Measurements from ENCODE around the gene PRR36.
"Not testable (repeated sequence)": the region's sequence is repeated elsewhere in the genome, so short reads cannot be mapped to it uniquely, and the experiment has no call there.

Gene PRR36

GRCh38 chr19:7897292-7897691 is 23.1 kb upstream of the PRR36 start:
- no peak for DNase-seq

DNA sequence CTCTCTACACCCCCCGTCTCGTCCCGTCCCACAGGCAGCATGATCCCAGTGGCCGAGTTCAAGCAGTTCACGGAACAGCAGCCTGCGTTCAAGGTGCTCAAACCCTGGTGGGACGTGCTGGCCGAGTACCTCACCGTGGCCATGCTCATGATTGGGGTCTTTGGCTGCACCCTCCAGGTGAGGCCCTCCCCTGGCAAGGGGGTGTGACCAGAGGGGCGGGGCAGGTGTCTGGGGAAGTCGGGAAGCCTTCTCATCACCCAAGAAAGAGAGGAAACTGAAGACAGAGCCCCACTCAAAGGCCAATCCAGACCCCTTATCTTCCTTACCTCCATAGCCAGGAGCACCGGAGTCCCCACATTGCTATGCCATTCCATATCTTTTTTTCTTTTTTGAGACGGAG is 21.4 kb upstream of the PRR36 start:
- DNase-seq, result no peak

GRCh38 chr19:7894612-7895309 is 20.6 kb upstream of the PRR36 start:
- no peak for DNase-seq

DNA sequence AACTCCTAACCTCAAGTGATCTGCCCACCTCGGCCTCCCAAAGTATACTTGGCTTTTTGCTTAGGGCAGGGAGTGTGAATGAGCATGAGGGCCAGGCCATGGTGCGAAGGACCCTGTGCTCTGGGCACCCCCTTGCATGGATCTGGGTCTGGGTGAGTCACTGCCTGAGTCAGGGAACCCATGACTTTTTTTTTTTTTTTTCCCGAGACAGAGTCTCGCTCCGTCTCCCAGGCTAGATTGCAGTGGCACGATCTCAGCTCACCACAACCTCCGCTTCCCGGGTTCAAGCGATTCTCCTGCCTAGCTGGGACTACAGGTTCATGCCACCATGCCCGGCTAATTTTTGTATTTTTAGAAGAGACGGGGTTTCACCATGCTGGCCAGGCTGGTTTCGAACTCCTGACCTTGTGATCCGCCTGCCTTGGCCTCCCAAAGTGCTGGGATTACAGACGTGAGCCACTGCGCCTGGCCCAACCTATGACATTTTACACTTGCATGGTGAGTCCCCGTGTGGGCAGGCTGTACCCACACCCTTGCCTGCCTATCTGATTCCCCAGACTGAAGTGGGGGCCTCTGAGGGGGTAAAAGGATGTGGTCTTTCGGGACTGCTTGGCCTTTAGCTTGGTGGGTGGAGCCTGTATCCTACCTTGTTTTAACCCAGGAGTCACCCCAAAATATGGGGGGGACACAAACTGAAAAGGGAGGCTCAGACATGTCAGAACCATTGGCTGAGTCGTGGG is 19.3 kb upstream of the PRR36 start:
- DNase-seq, result not testable (repeated sequence)

GRCh38 chr19:7888826-7889217 is 14.6 kb upstream of the PRR36 start:
- no peak for DNase-seq

DNA sequence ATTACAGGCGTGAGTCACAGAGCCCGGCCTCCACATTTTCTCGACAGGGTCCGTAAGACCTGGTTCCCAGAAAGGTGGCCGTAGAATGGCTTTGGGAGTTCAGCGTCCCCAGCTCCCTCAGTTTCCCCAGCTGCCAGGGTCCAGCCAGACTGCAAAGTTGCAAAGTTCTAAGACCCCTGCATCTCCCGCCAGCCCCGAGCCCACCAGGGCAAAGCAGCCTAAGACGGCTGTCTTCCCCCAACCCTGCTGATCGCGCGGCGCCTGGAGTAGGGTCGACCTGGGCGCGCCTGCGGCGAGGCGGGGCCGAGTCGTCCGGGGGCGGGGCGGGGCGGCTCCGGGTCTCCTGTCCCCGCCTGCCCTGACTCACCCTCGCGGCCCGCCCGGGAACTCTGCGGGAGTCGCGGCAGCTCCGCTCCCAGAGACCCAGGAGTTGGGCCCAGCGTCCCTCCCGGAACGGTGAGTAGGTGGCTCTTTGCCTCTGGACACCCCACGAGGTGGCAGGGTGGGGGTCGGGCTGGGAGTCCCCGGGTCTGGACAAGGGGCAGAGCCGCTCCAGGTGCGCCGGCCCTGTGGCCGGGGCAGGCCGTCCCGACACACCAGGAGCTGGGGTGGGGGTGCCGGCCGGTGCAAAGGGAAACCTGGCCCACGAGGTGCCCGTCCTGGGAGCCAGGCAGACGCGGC is 14.1 kb upstream of the PRR36 start, which contains the start of gene LRRC8E:
Gene LRRC8E (plus strand): TSS at position 366 of the 681 bp plus-strand sequence. CDS start 7,094 bp downstream, outside the sequence.
- no peak for DNase-seq

DNA sequence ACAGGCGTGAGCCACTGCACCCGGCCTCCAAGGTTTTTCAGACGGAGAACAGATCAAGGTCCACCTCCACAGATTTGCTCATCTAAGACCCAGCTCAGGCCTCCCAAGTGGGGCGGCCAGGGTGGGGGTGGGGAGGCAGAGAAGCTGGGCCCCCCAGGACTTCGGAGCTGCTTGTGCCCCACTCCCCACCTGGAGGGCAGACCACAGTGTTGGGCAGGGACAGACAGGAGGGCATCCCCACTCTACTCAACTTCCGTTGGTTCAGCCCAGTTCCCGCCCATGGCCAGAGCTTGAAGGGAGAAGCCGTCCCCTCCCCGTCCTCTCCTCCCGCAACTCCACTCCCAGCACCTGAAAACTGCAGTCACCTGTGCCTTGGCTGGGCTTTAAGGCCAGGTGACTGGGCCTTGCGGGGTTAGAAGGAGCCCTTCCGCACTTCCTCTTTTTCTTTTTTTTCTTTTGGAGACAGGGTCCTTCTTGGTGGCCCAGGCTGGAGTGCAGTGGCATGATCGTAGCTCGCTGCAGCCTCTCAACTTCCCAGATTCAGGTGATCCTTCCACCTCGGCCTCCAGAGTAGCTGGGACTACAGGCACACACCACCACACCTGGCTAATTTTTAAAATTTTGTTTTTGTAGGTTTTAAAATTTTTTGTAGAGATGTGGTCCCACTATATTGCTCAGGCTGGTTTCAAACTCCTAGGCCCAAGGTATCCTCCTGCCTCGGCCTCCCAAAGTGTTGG is 13.4 kb upstream of the PRR36 start:
- DNase-seq, result no peak

GRCh38 chr19:7885818-7886217 is 11.6 kb upstream of the PRR36 start:
- DNase-seq, result no peak

DNA sequence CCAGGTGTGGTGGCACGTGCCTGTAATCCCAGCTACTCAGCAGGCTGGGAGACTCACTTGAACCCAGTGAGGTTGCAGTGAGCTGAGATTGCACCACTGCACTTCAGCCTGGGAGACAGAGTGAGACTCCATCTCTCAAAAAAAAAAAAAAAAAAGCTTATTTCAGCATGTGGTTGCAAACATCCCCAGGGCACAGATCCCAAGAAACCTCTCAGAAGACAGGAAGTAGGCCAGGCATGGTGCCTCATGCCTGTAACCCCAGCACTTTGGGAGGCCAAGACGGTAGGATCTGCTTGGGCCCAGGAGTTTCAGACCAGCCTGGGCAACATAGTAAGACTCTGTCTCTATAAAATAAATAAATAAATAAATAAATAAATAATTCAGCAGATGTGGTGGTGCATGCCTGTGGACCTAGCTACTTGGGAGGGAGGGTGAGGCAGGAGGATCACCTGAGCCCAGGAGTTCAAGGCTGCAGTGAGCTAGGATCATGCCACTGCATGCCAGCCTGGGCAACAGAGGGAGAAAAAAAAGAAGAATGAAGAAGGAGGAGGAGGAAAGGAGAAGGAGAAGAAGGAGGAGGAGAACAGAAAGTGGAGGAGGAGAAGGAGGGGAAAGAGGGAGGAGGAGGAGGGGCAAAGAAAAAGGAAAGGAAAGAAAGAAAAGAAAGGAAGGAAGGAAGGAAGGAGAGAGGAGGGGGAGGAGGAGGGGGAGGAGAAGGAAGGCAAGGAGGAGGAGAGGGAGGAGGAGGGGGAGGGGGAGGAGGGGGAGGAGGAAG is 9.8 kb upstream of the PRR36 start:
- no peak for DNase-seq

GRCh38 chr19:7883105-7883504 is 8.9 kb upstream of the PRR36 start:
- DNase-seq, result no peak

- DNase-seq, result no peak
These were observed 7.7 kb upstream of the PRR36 start for GRCh38 chr19:7881910-7882309.

- no peak for DNase-seq
These were observed 5.6 kb upstream of the PRR36 start for GRCh38 chr19:7879836-7880235.

DNA sequence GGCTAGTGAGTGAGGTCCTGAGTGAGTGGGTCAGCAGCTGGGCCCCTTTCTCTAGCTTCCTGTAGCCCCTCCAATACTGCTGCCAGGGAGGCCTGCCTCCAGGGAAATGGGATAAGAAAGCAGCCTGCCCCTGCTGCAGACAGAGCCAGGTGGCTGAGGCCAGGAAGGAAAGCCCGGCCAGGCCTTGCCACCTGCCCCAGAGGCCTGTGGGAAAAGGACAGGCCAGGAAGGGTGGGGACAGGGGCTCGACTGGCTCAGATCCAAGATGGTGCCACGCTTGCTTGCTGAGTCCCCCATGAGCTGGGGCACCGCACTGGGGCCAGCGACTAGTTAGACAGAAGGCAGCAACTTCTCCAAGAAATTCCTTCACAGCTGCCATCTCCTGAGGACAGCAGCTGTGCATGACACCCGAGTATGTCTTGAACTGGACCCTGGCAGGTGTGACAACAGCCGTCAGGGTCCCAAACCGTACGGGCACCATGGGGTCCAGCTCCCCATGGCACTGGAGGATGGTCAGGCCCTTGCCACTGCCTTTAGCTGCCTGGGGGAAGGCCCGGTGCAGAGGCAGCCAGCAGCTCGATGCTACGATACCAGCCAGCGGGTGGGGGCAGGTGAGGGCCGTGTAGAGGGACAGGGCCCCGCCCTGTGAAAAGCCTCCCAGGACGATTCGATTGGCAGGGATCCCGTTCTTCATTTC is 5.1 kb upstream of the PRR36 start:
- no peak for DNase-seq

GRCh38 chr19:7877249-7877836 is 3.2 kb upstream of the PRR36 start:
- DNase-seq, result no peak

- DNase-seq, result no peak
These were observed 695 bp upstream of the PRR36 start for GRCh38 chr19:7874897-7875273.

GRCh38 chr19:7873304-7874075 is 700 bp downstream of the PRR36 start:
- no peak for DNase-seq

DNA sequence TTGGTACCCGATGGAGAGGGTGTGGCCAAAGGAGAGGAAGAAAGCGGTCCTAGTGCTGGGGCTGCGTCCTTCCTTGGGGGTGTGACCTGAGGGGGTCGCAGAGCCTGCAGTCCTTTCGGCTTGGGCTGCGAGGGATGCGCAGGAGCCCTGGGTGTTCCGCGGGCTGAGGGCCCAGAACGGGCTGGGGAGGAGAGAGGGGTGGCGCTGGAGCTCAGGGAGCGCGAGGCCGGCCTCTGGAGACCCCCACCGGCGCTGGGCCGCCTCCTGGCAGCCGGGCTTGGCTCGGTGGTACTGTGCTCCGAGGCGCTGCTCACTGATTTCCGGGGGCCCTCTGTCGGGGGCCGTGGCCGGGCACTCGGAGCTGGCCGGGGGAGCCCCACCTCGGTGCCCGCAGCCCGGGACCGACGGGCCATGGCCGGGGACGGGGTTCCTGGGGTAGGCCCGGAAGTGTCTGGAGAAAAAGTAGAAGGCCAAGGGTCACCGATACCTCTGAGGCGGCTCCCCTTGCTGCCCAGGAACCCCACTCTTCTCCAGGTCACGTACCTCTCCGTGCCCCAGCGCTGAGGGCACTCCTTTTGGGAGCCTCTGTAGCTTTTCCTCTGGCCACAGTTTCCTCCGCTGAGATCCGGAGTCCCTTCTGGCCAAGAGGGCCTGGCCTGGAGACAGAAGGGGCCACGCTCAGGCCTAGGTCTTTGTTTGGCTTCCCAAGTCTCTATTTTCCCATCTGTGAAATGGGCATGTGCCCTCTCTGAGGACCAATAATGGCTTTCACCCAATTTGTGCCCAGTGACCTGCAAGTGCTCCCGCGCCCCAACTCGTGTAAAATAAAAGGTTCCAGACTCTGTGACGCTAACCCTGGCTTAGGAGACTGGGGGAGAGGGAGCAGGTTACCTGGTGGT is 1.6 kb downstream of the PRR36 start:
- DNase-seq, result no peak

GRCh38 chr19:7871437-7872305 is 2.5 kb downstream of the PRR36 start:
- DNase-seq, result peak; percentile 52

Measured in SHP77 treated with DMSO at 0.1 percent for 48 hours (cell line).